Caco-2 (cell line): Measurements from ENCODE around the gene PRADC1. TPM values are rescaled to one million over a fixed set of nuclear protein-coding genes. Genes with fewer than 3 reads are reported as not detected.

ENCODE experiments used
- BruUV-seq: library from RNA; stranded (reverse); fragments of 400-500 nt; replicated peaks from 2 replicates; lab custom pipeline; 2021; lab: Mats Ljungman, UMichigan
- CTCF ChIA-PET: fragments of 300-600 bp; sonication (Branson Sonifier 250); formaldehyde crosslinking; loops from one replicate; lab custom pipeline; 2022; ENCODE audit warnings: antibody characterized with exemption; lab: Charles Lee
- POLR2A ChIA-PET: fragments of 300-600 bp; sonication (Branson Sonifier 250); formaldehyde crosslinking; loops from one replicate; lab custom pipeline; 2022; ENCODE audit warnings: antibody characterized with exemption; lab: Charles Lee
- DNase-seq, 2 experiments: peaks; one replicate each; pipeline versions ENCODE4 v3.0.0 to v3.0.0-alpha.2; 2020 to 2022
- H3K27me3 ChIP-seq: replicated peaks from 2 replicates; pipeline ENCODE4 v1.6.0; 2011; ENCODE audit warnings: low read length; ENCODE audit not compliant: control insufficient read depth, insufficient read depth
- H3K36me3 ChIP-seq: 2 replicates; pipeline ENCODE4 v1.5.1; 2011; ENCODE audit warnings: low read length; ENCODE audit not compliant: control insufficient read depth, insufficient read depth
- H3K4me1 ChIP-seq: fragments of 250-450 bp; sonication (Bioruptor Pico); 2 replicates; pipeline ENCODE4 v1.5.1; 2020; ENCODE audit warnings: mild to moderate bottlenecking
- H3K4me3 ChIP-seq: 2 replicates; pipeline ENCODE4 v1.5.1; 2011; ENCODE audit warnings: low read depth, mild to moderate bottlenecking, control low read depth, low read length
- H3K9me3 ChIP-seq: fragments of 250-450 bp; sonication (Bioruptor Pico); 2 replicates; pipeline ENCODE4 v1.5.1; 2020; ENCODE audit warnings: mild to moderate bottlenecking, moderate library complexity
- H3K27ac Mint-ChIP-seq: one replicate; pipeline ENCODE4 v1.8.0; 2022; ENCODE audit warnings: mixed read lengths; ENCODE audit not compliant: unreplicated experiment
- H3K27me3 Mint-ChIP-seq: one replicate; pipeline ENCODE4 v1.8.0; 2022; ENCODE audit warnings: mixed read lengths; ENCODE audit not compliant: insufficient read depth, unreplicated experiment
- H3K36me3 Mint-ChIP-seq: one replicate; pipeline ENCODE4 v1.8.0; 2022; ENCODE audit warnings: mild to moderate bottlenecking, mixed read lengths; ENCODE audit not compliant: insufficient read depth, unreplicated experiment
- H3K4me1 Mint-ChIP-seq: one replicate; pipeline ENCODE4 v1.8.0; 2022; ENCODE audit warnings: low read depth, mixed read lengths; ENCODE audit not compliant: unreplicated experiment
- H3K4me3 Mint-ChIP-seq: one replicate; pipeline ENCODE4 v1.8.0; 2022; ENCODE audit warnings: mild to moderate bottlenecking, moderate library complexity, mixed read lengths; ENCODE audit not compliant: unreplicated experiment
- H3K9me3 Mint-ChIP-seq: one replicate; pipeline ENCODE4 v1.8.0; 2022; ENCODE audit warnings: mixed read lengths; ENCODE audit not compliant: unreplicated experiment
- intact Hi-C: fragments of 100-400 bp; cut with micrococcal nuclease; formaldehyde crosslinking; loops from one replicate; pipeline ENCODE4 v1.10.0; 2022; ENCODE audit not compliant: unreplicated experiment
- total RNA-seq: library from RNA; stranded (reverse); gene quantifications from 2 replicates; pipeline ENCODE4 v1.2.3, GENCODE V29; 2022
- TF ChIP-seq, protein P1 (sequence below), 2 experiments: fragments of 200-600 bp in 1 of 2; IDR thresholded peaks; 1 replicate in 1 of 2; 2 replicates in 1 of 2; pipeline versions ENCODE4 v1.5.1 to v1.8.0; 2011 to 2022; ENCODE audit warnings: antibody characterized with exemption in 1 of 2, control low read depth in 1 of 2, inconsistent platforms in 1 of 2, low read depth in 1 of 2, low read length in 1 of 2, mild to moderate bottlenecking in 1 of 2, moderate library complexity in 1 of 2; ENCODE audit not compliant: insufficient read depth in 1 of 2, severe bottlenecking in 1 of 2, unreplicated experiment in 1 of 2

PRADC1 gene
- total RNA-seq, 1 experiment from 2014 or later: 24.1 TPM

DNA sequence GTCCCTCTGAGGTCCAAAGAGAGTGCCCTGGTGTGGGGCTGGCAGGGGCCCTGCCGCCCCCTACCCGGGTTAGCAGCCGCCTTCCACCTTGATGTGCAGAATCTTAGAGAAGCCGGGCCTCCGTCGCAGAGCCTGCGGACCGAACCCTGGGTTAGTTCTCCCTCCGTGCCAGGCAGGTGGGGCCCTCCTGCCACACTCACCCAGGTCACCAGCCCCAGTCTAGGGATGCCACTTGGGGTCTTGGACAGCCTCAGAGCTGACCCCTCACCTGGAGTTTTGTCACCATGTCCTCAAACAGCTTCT is 25.8 kb upstream of the PRADC1 start:
- Histone ChIP-seq H3K4me3 (no peak overlapping the region), H3K9me3 (no peaks in the 10 kb centered on the region), H3K27me3 (no peaks in the 10 kb centered on the region), H3K4me1 (no peaks in the 10 kb centered on the region), H3K36me3 (no peaks in the 10 kb centered on the region; the same call in 1 of the 2 replicates)
- Mint-ChIP-seq H3K27me3 (no peaks in the 10 kb centered on the region), H3K9me3 (no peaks in the 10 kb centered on the region), H3K4me3 (no peak overlapping the region), H3K4me1 (no peaks in the 10 kb centered on the region), H3K27ac (no peak overlapping the region), H3K36me3 (peaks cover 44% of the 10 kb centered on the region)
- intact Hi-C loops: no loop called here
- ChIA-PET CTCF (no interaction called here), POLR2A (no interaction called here)
- TF ChIP-seq, protein P1, sequence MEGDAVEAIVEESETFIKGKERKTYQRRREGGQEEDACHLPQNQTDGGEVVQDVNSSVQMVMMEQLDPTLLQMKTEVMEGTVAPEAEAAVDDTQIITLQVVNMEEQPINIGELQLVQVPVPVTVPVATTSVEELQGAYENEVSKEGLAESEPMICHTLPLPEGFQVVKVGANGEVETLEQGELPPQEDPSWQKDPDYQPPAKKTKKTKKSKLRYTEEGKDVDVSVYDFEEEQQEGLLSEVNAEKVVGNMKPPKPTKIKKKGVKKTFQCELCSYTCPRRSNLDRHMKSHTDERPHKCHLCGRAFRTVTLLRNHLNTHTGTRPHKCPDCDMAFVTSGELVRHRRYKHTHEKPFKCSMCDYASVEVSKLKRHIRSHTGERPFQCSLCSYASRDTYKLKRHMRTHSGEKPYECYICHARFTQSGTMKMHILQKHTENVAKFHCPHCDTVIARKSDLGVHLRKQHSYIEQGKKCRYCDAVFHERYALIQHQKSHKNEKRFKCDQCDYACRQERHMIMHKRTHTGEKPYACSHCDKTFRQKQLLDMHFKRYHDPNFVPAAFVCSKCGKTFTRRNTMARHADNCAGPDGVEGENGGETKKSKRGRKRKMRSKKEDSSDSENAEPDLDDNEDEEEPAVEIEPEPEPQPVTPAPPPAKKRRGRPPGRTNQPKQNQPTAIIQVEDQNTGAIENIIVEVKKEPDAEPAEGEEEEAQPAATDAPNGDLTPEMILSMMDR (IDR thresholded peaks at IDR 0.05; ENCODE audit: insufficient read depth in 1 of 2, low read depth in 1 of 2, low read length in 1 of 2, severe bottlenecking in 1 of 2, unreplicated experiment in 1 of 2): no peak
- no peak for DNase-seq
- BruUV-seq: no TSS peak

DNA sequence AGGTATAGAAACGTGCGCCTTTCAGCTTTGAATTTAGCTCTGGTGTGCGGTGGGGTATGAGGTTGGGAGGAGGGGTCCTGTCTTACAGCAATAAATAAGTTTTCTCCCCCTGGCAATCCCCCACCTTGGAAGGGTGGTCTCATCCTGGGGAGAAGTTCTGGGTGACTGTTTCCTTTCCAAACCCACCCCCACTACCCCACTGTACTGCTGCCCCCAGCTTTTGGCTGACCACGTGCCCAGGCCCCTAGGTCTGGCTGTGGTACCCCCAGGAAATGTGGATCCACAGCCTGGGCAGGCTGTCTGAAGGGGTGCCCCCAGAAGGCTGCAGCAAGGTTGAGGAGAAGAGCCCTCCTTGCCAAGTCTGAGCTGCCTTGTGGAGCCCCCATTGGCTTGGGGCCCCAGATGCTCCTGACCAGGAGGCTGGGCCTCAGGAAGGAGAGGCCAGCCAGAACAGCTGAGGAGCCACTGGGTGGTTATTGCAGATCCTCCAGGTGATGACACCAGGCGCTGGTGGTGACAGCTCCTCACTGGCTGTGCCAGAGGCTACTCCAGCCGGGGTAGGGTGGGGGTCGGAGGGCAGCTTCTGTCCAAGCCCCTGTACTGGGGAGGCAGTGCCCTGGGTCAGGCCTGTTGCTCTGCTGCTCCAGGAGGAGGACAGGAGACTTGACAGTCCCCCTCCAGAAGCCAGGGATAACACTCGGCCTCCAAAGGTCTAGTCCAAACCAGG is 25.3 kb upstream of the PRADC1 start:
- CTCF ChIA-PET: no interaction called here
- H3K4me3 Mint-ChIP-seq: no peak overlapping the region
- BruUV-seq: no TSS peak

DNA sequence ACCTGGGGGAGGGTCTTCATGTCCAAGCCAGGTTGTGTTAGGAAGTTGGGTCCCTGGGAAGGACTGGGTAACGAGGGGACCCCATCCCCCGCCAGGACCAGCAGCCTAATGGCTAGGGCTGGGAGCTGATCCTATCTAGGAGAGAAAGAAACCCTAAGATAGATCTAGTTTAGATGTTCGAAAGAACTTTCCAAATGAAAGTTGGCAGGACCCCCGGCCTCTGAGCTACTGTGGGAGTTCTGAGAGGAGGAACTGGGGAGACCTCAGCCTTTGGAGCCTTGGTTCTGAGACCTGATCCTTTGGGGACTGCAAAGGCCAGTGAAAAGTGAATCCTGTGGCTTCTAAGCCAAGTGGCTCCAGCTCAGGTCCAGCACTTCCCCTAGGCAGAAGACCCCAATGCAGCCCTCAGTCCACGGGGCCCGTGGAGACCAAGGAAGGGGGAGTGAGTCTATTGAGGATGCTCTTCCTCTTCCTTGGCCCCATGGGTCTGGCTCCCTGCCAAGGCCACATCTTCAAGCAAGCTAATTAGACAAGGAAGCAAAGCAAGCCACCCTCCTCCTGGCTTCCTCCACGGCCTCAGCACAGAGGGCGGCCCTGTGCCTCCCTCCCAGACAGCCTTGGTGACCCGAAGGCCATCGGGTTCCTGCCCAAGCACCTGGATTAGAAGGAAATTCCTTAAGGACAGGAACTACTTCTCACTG is 24.5 kb upstream of the PRADC1 start:
- BruUV-seq: no TSS peak
- ChIA-PET CTCF (interaction anchor here (0.9 kb wide), 1 partner anchor 11 kb away, joined by 5 read pairs; no protein-coding TSS in a partner anchor), POLR2A (no interaction called here)
- no peak for DNase-seq
- Histone ChIP-seq H3K27me3 (no peaks in the 10 kb centered on the region), H3K4me3 (no peak overlapping the region), H3K36me3 (peaks cover under 1% of the 10 kb centered on the region; the same call in 1 of the 2 replicates), H3K9me3 (no peaks in the 10 kb centered on the region), H3K4me1 (no peaks in the 10 kb centered on the region)
- no peaks in the 10 kb centered on the region for H3K4me1 Mint-ChIP-seq
- H3K9me3 Mint-ChIP-seq: no peaks in the 10 kb centered on the region
- no peak overlapping the region for H3K4me3 Mint-ChIP-seq
- TF ChIP-seq, protein P1 (IDR thresholded peaks at IDR 0.05; ENCODE audit: insufficient read depth in 1 of 2, low read depth in 1 of 2, low read length in 1 of 2, severe bottlenecking in 1 of 2, unreplicated experiment in 1 of 2): no peak
- H3K36me3 Mint-ChIP-seq: peaks cover 57% of the 10 kb centered on the region
- no peak overlapping the region for H3K27ac Mint-ChIP-seq
- no peaks in the 10 kb centered on the region for H3K27me3 Mint-ChIP-seq
- intact Hi-C loops: no loop called here

More for the DNA sequence above, 25.3 kb upstream of the PRADC1 start:
- TF ChIP-seq, protein P1 (IDR thresholded peaks at IDR 0.05; ENCODE audit: insufficient read depth in 1 of 2, low read depth in 1 of 2, low read length in 1 of 2, severe bottlenecking in 1 of 2, unreplicated experiment in 1 of 2): no peak
- H3K9me3 ChIP-seq: no peaks in the 10 kb centered on the region
- intact Hi-C loops: no loop called here
- H3K27me3 Mint-ChIP-seq: no peaks in the 10 kb centered on the region
- no peaks in the 10 kb centered on the region for H3K27me3 ChIP-seq
- no peak overlapping the region for H3K27ac Mint-ChIP-seq
- H3K4me3 ChIP-seq: no peak overlapping the region
- no peaks in the 10 kb centered on the region for H3K4me1 Mint-ChIP-seq
- DNase-seq: no peak
- no peaks in the 10 kb centered on the region; the same call in 1 of the 2 replicates for H3K36me3 ChIP-seq
- H3K4me1 ChIP-seq: no peaks in the 10 kb centered on the region
- POLR2A ChIA-PET: no interaction called here
- no peaks in the 10 kb centered on the region for H3K9me3 Mint-ChIP-seq
- peaks cover 49% of the 10 kb centered on the region for H3K36me3 Mint-ChIP-seq
